PFSK-1 (cell line): ENCODE measurements around the gene DENND1B.

ENCODE experiments used
- POLR2AphosphoS5 ChIP-seq: IDR thresholded peaks from 2 replicates; pipeline ENCODE4 v1.6.1; 2012; ENCODE audit warnings: low read depth, mild to moderate bottlenecking, control low read depth, low read length, moderate library complexity
- SIN3A ChIP-seq: IDR thresholded peaks from 2 replicates; pipeline ENCODE4 v1.6.1; 2012; ENCODE audit warnings: mild to moderate bottlenecking, low read length, moderate library complexity, borderline replicate concordance; ENCODE audit not compliant: insufficient read depth
- TAF1 ChIP-seq: IDR thresholded peaks from 2 replicates; pipeline ENCODE4 v1.6.1; 2012; ENCODE audit warnings: low read length, control low read depth, borderline replicate concordance; ENCODE audit not compliant: insufficient read depth
- TF ChIP-seq, protein P1 (sequence below), 2 experiments: IDR thresholded peaks; 2 replicates each; pipeline versions ENCODE4 v1.6.1 to v1.8.0; 2011 to 2012; ENCODE audit warnings: low read depth in 2 of 2, low read length in 2 of 2, control low read depth in 1 of 2, inconsistent platforms in 1 of 2, mild to moderate bottlenecking in 1 of 2, moderate library complexity in 1 of 2; ENCODE audit not compliant: insufficient read depth in 1 of 2

DNA sequence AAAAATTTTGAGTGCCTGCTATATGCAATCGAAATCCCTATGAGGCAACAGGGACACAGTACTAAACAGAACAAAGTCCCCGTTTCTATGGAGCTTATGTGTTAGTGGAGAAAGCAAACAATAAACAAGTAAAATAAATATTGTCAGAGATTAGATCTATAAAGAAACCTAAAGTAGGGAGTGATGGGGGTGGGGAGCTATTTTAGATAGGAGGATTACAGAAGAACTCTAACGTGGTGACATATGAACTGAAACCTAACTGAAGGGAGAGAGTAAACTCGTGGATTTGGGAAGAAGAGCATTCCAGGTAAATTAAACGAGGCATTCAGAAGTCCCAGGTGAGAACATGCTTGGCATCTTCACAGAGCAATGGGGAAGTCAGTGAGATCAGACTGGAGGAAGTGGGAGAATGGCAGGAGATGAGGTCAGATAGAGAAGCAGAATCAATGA is 154.5 kb downstream of the DENND1B start:
- no peak for TF ChIP-seq TAF1
- TF ChIP-seq POLR2AphosphoS5: no peak
- TF ChIP-seq, protein P1, sequence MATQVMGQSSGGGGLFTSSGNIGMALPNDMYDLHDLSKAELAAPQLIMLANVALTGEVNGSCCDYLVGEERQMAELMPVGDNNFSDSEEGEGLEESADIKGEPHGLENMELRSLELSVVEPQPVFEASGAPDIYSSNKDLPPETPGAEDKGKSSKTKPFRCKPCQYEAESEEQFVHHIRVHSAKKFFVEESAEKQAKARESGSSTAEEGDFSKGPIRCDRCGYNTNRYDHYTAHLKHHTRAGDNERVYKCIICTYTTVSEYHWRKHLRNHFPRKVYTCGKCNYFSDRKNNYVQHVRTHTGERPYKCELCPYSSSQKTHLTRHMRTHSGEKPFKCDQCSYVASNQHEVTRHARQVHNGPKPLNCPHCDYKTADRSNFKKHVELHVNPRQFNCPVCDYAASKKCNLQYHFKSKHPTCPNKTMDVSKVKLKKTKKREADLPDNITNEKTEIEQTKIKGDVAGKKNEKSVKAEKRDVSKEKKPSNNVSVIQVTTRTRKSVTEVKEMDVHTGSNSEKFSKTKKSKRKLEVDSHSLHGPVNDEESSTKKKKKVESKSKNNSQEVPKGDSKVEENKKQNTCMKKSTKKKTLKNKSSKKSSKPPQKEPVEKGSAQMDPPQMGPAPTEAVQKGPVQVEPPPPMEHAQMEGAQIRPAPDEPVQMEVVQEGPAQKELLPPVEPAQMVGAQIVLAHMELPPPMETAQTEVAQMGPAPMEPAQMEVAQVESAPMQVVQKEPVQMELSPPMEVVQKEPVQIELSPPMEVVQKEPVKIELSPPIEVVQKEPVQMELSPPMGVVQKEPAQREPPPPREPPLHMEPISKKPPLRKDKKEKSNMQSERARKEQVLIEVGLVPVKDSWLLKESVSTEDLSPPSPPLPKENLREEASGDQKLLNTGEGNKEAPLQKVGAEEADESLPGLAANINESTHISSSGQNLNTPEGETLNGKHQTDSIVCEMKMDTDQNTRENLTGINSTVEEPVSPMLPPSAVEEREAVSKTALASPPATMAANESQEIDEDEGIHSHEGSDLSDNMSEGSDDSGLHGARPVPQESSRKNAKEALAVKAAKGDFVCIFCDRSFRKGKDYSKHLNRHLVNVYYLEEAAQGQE (IDR thresholded peaks at IDR 0.05; ENCODE audit: insufficient read depth in 1 of 2, low read depth in 2 of 2, low read length in 2 of 2): no peak
- no peak for TF ChIP-seq SIN3A
